ENCODE results near the gene GNAZ.
"Not testable (repeated sequence)": the region's sequence is repeated elsewhere in the genome, so short reads cannot be mapped to it uniquely, and the experiment has no call there.

Gene GNAZ

DNA sequence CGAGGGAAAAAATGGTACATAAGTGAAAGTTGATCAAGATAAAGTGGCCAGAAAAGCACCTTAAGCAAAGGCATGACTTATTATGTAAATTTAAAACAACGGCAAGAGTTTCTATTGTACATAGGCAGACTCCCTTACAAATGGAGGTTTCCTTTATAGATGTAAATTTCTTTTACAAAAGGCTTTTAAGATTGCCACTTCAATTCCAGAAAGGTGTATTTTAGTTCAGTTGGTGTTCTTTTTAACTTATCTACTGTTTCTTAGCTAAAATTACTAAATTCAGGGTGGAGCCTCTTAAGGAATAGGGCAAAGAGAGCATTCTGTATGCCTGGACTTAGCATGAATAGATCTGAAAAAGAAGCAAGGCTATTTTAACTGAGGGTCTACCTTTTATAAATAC, 24.9 kb upstream of the GNAZ start:
- DNase-seq: no peak

GRCh38 chr22:23047265-23047664, 23.1 kb upstream of the GNAZ start:
- DNase-seq: no peak

DNA sequence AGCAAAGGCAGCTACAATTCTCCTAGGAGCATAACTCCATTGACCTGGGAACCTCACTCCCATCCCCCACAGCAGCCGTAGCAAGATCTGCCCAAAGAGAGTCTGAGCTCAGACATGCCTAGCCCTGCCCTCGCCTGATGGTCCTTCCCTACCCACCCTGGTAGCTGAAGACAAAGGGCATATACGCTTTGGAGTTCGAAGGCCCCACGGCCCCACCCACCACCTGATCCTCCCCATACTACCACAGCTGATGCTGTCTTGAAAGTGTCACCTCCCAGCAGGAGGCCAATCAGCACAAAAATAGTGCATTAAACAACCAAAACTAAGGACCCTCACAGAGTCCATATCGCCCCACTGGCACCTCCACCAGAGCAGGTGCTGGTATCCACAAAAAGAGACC, 22.6 kb upstream of the GNAZ start:
- no peak for DNase-seq

DNA sequence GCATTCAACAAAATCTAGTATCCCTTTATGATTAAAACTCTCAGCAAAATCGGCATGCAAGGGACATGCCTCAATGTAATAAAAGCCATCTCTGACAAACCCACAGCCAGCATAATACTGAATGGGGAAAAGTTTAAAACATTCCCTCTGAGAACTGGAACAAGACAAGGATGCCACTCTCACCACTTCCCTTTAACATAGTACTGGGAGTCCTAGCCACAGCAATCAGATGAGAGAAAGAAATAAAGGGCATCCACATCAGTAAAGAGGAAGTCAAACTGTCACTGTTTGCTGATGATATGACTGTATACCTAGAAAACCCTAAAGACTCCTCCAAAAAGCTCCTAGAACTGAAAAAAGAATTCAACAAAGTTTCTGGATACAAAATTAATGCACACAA, 19.8 kb upstream of the GNAZ start:
- DNase-seq: not testable (repeated sequence)

DNA sequence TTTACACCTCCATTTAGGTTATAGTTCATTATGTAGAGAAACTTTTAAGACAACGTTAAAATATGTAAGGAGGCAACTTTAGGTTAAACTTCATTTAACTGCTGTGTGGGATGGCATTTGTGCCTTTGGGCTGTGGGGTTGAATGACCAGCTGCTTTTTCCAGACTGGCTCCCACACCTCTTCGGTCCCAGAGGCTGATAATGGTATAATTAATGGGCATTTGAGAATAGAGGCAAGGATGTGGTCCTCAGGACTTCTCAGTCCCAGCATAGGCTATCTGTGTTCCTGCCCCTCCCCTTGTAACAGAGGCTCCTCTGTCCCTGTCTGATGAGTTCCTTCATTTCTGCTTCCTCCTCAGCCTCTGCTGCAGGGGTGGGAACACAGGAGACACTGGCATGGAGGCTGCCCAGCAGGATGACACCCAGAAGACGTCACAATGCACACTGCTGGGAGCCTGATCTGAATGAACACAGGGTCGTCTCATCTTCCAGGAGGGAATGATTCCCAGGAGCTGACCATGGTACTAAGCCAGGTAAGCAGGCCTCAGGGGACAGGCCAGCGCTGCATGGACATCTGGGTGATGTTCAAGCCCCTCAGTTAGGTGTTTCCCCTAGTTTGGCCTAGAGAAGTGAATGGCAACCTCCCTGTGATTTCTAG, 17.1 kb upstream of the GNAZ start:
- DNase-seq: no peak

- no peak for DNase-seq
Observed at GRCh38 chr22:23053912-23054530, 16.3 kb upstream of the GNAZ start.

- DNase-seq: no peak
Observed at GRCh38 chr22:23054531-23055257, 15.6 kb upstream of the GNAZ start.

GRCh38 chr22:23055449-23056179, 14.7 kb upstream of the GNAZ start:
- DNase-seq: no peak

- no peak for DNase-seq
Observed at GRCh38 chr22:23057331-23057730, 13.0 kb upstream of the GNAZ start.

DNA sequence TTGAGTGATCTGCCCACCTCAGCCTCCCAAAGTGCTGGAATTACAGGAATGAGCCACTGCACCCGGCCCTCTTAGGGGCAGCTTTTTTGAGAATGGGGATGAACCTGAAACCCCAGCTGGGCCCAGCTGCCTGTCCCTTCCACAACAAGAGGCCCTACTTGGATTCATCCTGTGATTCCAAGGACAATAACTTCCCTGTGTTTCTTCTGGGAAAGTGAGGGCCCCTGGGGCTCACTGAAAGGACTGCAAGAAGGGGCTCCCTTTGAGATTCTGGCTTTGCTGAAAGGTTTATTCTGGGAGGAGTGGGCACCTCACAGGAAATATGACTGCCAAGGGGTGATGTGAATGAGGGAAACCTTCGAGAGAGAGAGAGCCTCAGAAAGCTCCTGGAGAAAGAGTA, 12.3 kb upstream of the GNAZ start:
- no peak for DNase-seq

- no peak for DNase-seq
Observed at GRCh38 chr22:23058481-23059283, 11.6 kb upstream of the GNAZ start.

DNA sequence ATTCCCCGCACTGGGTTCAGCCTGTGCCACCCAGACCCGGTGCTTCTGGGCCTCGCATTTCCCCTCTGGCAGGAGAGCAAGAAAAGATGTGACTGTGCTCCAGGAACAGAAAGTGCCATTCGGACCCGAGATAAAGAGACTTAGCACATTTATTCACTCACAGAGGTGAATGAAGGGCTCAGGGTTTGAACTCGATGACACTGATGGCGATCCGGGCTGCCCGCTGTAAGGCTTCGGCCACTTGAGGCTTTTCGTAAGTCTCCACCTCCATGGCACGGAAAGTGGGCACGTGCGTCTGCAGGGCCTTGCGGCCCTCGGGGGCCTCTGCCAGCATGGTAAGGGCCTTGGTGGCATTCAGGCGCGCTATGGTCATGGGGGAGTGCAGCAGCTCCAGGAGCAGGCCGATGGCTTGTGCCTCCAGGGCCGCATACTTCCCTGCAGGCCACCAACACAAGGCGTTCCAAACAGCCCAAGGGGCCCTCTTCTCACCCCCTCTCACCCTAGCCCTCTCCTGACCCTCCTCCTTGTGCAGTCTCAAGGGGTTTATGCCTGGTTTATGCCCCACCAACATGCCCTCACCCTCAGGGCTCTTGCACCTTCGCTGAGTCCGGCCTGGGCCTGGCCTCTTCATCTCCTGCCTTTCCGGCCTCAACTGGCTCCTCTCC, 10.9 kb upstream of the GNAZ start:
- DNase-seq: no peak

DNA sequence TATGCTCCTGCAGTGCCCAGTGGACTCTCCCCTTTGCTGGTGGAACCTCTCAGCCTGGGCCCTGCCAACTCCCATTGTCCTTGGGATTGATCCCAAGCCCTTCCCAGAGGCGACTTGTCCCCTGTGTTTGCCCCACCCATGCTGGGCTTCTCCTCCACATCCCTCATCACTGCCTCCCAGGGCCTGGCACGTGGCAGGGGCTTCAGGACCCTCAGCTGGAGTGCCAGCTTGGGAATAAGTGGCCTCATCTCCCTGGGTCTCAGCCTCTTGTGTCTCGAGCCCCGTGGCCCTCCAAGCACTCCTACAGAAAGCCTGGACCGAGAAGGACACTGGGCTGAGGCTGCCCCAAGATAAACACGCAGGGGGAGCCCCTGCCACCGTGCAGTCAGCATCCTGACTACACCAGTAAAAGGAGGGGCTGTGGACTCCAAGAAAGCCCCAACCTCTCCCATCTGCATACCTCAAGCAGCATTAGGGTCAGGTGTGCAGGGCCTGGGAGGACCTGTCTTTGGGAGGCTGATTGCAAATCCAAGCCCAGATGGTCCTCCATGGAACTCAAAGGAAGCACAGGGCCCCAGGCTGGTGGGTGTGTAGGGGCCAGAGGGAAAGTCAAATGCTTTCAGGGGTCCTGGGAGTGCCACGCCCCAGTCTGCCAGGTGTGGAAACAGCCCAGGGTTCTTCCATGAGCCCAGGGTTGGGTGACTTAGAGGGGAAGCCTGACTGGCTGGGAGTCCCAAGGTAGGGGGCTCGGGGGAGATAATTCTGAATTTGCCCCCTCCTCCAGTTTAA, 9.5 kb upstream of the GNAZ start:
- no peak for DNase-seq

DNA sequence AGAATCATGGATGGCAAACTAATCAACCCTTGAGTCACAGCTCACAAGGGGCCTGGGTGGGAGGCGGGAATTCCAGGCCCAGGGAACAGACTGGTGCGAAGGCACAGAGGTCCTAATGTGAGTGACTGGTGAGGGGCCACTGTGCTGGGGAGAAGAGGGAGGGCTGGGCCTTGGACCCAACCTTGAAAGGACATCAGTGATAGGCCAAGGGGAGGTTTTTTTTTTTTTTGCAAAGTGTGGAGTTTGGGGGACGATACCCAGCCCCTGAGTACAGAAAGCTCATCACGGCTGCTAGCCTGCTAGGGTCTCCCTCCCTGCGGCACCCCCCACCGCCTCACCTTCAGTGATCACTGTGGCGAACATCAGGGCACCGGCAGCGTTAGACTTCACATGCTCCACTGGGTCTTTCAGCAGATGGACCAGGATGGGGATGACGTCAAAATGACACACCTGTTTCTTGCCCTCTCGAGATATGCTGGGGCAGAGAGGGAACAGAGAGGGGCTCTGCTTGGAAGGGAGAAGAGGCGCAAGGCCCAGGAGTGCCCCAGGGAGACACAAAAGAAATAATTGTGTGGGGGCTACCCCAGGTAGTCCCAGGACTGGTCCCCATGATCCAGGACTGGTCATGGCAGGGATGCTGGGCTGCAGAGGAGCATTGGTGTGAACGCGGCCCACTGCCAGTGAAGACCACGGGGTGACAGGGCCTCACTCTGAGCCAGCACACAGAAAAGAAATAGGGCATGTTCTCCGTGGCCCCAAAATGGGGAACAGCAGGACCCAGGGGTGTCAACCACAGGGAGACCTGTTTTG, 8.6 kb upstream of the GNAZ start:
- DNase-seq: no peak

DNA sequence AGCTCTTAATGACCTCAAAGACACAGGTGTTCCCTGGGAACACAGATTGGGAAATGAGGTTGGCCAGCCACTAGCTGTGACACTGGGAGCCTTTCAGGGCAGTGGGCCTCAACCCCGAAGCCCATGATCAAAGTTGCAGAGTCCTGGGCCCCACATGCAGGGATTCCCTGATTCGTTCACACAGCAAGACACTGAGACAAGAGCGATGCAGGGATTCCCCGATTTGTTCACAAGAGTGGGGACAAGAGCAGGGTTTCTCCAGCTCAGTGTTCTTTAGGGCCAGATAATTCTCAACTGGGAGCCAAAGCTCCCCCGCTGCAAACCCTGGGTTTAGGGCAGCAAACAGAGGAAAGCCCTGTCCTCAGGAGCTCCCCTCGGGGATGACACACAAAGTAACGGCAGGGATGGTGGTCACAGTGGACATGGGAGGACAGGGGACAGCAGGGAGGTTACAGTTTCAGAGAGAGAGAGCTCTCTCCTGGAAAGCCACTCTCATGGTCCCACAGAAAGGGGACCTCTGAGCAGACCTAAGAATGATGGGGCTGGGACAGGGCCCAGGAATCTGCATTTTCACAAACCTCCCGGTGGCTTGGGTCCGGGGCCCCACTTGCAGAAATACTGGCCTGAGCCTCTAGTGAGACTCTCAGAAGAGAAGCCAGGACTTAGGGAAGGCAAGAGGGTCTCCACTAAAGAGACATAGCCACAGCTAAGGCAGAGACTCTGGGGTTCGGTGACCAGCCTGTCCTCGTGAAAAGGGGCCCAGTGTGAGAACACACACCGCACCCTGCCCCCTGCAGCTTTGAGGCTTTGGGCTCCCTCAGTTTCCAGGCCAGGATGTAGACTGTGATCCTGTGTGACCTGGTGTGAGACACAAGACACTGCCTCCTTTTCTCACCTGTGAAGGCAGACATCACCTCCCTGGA, 7.4 kb upstream of the GNAZ start:
- no peak for DNase-seq

- no peak for DNase-seq
Observed at GRCh38 chr22:23063539-23064380, 6.6 kb upstream of the GNAZ start.

GRCh38 chr22:23064381-23065068, 5.8 kb upstream of the GNAZ start:
- no peak for DNase-seq

DNA sequence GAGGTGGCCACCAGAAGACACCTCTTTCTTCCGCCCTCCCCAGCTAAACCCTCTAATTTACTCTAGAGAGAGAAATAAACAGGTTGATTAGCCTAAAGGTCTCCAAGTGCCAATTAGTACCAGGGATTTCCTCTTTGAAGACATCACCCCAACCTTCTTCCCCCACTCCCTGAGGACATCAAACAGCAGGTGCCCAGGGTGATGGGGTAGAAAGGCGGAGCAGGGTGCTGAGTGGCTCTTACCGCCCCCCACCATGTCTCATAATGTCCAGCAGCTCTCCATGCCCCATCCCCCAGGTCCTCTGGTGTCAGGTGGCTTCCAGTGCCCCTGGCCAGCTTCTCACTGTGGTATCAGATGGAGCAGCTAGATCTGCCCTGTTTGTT, 5.3 kb upstream of the GNAZ start:
- no peak for DNase-seq
